C4-2B (cell line): ENCODE results near the gene KDM2A.

Experiments used
- ZFX ChIP-seq: fragments of 450-650 bp; IDR thresholded peaks from 2 replicates; pipeline ENCODE4 v1.6.1; 2017
- TF ChIP-seq, protein P1 (sequence below): fragments of 450-650 bp; conservative IDR thresholded peaks from 2 replicates; pipeline ENCODE4 v1.5.1; 2017; ENCODE audit warnings: mild to moderate bottlenecking

DNA sequence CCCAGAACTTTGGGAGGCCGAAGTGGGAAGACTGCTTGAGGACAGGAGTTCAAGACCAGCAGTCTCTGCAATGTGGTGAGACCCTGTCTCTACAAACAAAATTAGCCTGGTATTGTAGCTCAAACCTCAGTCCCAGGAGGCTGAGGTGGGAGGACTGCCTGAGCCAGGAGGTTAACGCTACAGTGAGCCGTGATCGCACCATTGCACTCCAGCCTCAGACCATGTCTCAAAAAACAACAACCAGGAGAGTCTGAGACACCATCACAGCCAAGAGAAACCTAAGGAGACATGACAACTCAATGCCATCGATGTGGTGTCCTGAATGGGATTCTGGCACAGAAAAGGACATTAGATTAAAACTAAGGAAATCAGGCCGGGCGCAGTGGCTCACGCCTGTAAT lies 28.3 kb upstream of the KDM2A start:
- TF ChIP-seq, protein P1, sequence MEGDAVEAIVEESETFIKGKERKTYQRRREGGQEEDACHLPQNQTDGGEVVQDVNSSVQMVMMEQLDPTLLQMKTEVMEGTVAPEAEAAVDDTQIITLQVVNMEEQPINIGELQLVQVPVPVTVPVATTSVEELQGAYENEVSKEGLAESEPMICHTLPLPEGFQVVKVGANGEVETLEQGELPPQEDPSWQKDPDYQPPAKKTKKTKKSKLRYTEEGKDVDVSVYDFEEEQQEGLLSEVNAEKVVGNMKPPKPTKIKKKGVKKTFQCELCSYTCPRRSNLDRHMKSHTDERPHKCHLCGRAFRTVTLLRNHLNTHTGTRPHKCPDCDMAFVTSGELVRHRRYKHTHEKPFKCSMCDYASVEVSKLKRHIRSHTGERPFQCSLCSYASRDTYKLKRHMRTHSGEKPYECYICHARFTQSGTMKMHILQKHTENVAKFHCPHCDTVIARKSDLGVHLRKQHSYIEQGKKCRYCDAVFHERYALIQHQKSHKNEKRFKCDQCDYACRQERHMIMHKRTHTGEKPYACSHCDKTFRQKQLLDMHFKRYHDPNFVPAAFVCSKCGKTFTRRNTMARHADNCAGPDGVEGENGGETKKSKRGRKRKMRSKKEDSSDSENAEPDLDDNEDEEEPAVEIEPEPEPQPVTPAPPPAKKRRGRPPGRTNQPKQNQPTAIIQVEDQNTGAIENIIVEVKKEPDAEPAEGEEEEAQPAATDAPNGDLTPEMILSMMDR = no peak
- TF ChIP-seq ZFX = no peak
